ENCODE data around the gene CETN2.

CETN2 gene

DNA sequence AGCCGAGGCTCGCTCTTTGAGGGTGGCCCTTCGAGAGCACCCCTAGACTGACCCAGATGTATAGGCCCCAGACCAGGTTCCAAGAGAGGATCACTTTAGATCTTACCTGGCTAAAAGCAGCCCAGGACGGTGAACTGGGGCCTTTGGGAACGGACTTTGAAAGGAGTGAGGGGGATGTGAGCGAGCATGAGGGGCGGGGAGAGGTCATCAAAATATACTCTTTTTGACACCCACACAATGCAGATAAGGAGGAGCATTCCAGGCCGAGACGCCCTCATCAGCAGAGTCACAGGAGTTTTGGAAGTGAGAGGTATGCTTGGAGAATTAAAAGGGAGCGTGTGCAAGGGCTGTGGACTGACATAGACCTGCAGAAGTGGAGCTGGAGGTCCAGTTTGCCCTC lies 834 bp upstream of the CETN2 start:
- DNase-seq (ENCODE audit: low read depth, low spot score): no peak
- peaks cover 27% of the 10 kb centered on the region for H3K36me3 ChIP-seq (ENCODE audit: insufficient read depth, insufficient read length, low read length)
- H3K4me3 ChIP-seq (ENCODE audit: insufficient read length, low read depth): peak overlapping the region; percentile 75
- no peaks in the 10 kb centered on the region for H3K9me3 ChIP-seq (ENCODE audit: insufficient read depth, low read length)
- H3K4me1 ChIP-seq (ENCODE audit: insufficient read depth, insufficient read length): no peaks in the 10 kb centered on the region
- no peak for TF ChIP-seq YY1 (IDR thresholded peaks at IDR 0.05; ENCODE audit: insufficient read depth, insufficient read length)
- no peak for TF ChIP-seq ZNF274 (IDR thresholded peaks at IDR 0.05; ENCODE audit: low read depth, low read length)
- no peak for TF ChIP-seq SUZ12 (IDR thresholded peaks at IDR 0.05; ENCODE audit: extremely low read depth, insufficient read depth, insufficient read length)
- H3K27me3 ChIP-seq (ENCODE audit: insufficient read depth, insufficient read length): no peaks in the 10 kb centered on the region
- H3K9ac ChIP-seq (ENCODE audit: insufficient read length, low read depth): peak overlapping the region; percentile 85

GRCh38 chrX:152824841-152825374 lies 5.6 kb downstream of the CETN2 start:
- Histone ChIP-seq H3K4me1 (ENCODE audit: insufficient read depth, insufficient read length) (no peaks in the 10 kb centered on the region), H3K36me3 (ENCODE audit: insufficient read depth, insufficient read length, low read length) (peaks cover 13% of the 10 kb centered on the region), H3K9ac (ENCODE audit: insufficient read length, low read depth) (no peak overlapping the region), H3K4me3 (ENCODE audit: insufficient read length, low read depth) (no peak overlapping the region), H3K27me3 (ENCODE audit: insufficient read depth, insufficient read length) (no peaks in the 10 kb centered on the region), H3K9me3 (ENCODE audit: insufficient read depth, low read length) (no peaks in the 10 kb centered on the region)
- no peak for DNase-seq (ENCODE audit: low read depth, low spot score)
- no peak for TF ChIP-seq SUZ12 (IDR thresholded peaks at IDR 0.05; ENCODE audit: extremely low read depth, insufficient read depth, insufficient read length)
- TF ChIP-seq ZNF274 (IDR thresholded peaks at IDR 0.05; ENCODE audit: low read depth, low read length): no peak
- no peak for TF ChIP-seq YY1 (IDR thresholded peaks at IDR 0.05; ENCODE audit: insufficient read depth, insufficient read length)

- no peak overlapping the region for H3K4me3 ChIP-seq (ENCODE audit: insufficient read length, low read depth)
- H3K9me3 ChIP-seq (ENCODE audit: insufficient read depth, low read length): no peaks in the 10 kb centered on the region
- no peaks in the 10 kb centered on the region for H3K4me1 ChIP-seq (ENCODE audit: insufficient read depth, insufficient read length)
- no peak overlapping the region for H3K9ac ChIP-seq (ENCODE audit: insufficient read length, low read depth)
- DNase-seq (ENCODE audit: low read depth, low spot score): no peak
- H3K36me3 ChIP-seq (ENCODE audit: insufficient read depth, insufficient read length, low read length): peaks cover 9% of the 10 kb centered on the region
- TF ChIP-seq ZNF274 (IDR thresholded peaks at IDR 0.05; ENCODE audit: low read depth, low read length) (no peak), YY1 (IDR thresholded peaks at IDR 0.05; ENCODE audit: insufficient read depth, insufficient read length) (no peak), SUZ12 (IDR thresholded peaks at IDR 0.05; ENCODE audit: extremely low read depth, insufficient read depth, insufficient read length) (no peak)
- H3K27me3 ChIP-seq (ENCODE audit: insufficient read depth, insufficient read length): no peaks in the 10 kb centered on the region
Observed at GRCh38 chrX:152823657-152824056, 6.9 kb downstream of the CETN2 start.

DNA sequence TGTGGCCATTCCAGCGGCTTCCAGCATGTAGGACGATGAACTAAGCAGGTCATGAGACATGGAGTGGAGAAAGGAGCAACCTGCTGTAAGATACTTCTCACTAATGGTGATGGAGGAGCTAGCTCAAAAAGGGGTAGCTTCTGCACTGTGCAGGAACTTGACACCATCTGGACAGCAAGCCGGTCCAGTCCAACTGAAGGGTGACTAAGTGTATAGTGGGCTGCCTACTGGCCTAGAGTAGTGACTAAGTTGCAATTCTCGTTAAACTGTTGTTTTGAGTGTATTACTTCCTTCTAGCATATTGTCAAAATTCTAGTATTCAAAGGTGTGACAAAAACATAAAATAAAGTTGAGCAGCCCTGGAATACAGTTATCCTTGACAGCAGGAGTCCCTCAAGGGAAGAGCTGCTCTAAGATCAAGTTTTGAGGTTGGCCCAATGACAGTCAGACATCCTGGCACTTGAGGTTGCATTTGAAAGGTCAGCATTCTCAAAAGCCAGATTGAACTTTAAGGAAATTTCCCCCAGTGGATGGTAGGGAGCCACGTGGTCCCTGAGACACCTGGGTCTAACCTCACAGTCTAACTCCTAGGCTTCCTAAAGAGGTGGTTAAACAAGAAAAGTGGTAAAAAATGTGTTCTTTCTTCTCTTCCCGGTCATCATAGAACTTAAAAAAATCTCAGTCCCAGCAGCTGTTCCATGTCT lies 8.0 kb downstream of the CETN2 start:
- H3K4me3 ChIP-seq (ENCODE audit: insufficient read length, low read depth): no peak overlapping the region
- H3K9me3 ChIP-seq (ENCODE audit: insufficient read depth, low read length): no peaks in the 10 kb centered on the region
- no peaks in the 10 kb centered on the region for H3K27me3 ChIP-seq (ENCODE audit: insufficient read depth, insufficient read length)
- H3K36me3 ChIP-seq (ENCODE audit: insufficient read depth, insufficient read length, low read length): peaks cover 3% of the 10 kb centered on the region
- TF ChIP-seq YY1 (IDR thresholded peaks at IDR 0.05; ENCODE audit: insufficient read depth, insufficient read length): no peak
- TF ChIP-seq ZNF274 (IDR thresholded peaks at IDR 0.05; ENCODE audit: low read depth, low read length): no peak
- no peak for TF ChIP-seq SUZ12 (IDR thresholded peaks at IDR 0.05; ENCODE audit: extremely low read depth, insufficient read depth, insufficient read length)
- no peak overlapping the region for H3K9ac ChIP-seq (ENCODE audit: insufficient read length, low read depth)
- DNase-seq (ENCODE audit: low read depth, low spot score): no peak
- no peaks in the 10 kb centered on the region for H3K4me1 ChIP-seq (ENCODE audit: insufficient read depth, insufficient read length)

- TF ChIP-seq ZNF274 (IDR thresholded peaks at IDR 0.05; ENCODE audit: low read depth, low read length): no peak
- TF ChIP-seq YY1 (IDR thresholded peaks at IDR 0.05; ENCODE audit: insufficient read depth, insufficient read length): no peak
- no peak for TF ChIP-seq SUZ12 (IDR thresholded peaks at IDR 0.05; ENCODE audit: extremely low read depth, insufficient read depth, insufficient read length)
- Histone ChIP-seq H3K4me1 (ENCODE audit: insufficient read depth, insufficient read length) (no peaks in the 10 kb centered on the region), H3K36me3 (ENCODE audit: insufficient read depth, insufficient read length, low read length) (no peaks in the 10 kb centered on the region), H3K4me3 (ENCODE audit: insufficient read length, low read depth) (no peak overlapping the region), H3K27me3 (ENCODE audit: insufficient read depth, insufficient read length) (no peaks in the 10 kb centered on the region), H3K9ac (ENCODE audit: insufficient read length, low read depth) (no peak overlapping the region), H3K9me3 (ENCODE audit: insufficient read depth, low read length) (no peaks in the 10 kb centered on the region)
- DNase-seq (ENCODE audit: low read depth, low spot score): peak; percentile 20
Observed at GRCh38 chrX:152821145-152821765, 9.3 kb downstream of the CETN2 start.

GRCh38 chrX:152819732-152820131 lies 10.8 kb downstream of the CETN2 start:
- H3K4me3 ChIP-seq (ENCODE audit: insufficient read length, low read depth): no peak overlapping the region
- H3K36me3 ChIP-seq (ENCODE audit: insufficient read depth, insufficient read length, low read length): no peaks in the 10 kb centered on the region
- no peaks in the 10 kb centered on the region for H3K9me3 ChIP-seq (ENCODE audit: insufficient read depth, low read length)
- DNase-seq (ENCODE audit: low read depth, low spot score): no peak
- TF ChIP-seq SUZ12 (IDR thresholded peaks at IDR 0.05; ENCODE audit: extremely low read depth, insufficient read depth, insufficient read length) (no peak), ZNF274 (IDR thresholded peaks at IDR 0.05; ENCODE audit: low read depth, low read length) (no peak), YY1 (IDR thresholded peaks at IDR 0.05; ENCODE audit: insufficient read depth, insufficient read length) (no peak)
- H3K4me1 ChIP-seq (ENCODE audit: insufficient read depth, insufficient read length): no peaks in the 10 kb centered on the region
- H3K9ac ChIP-seq (ENCODE audit: insufficient read length, low read depth): no peak overlapping the region
- no peaks in the 10 kb centered on the region for H3K27me3 ChIP-seq (ENCODE audit: insufficient read depth, insufficient read length)

GRCh38 chrX:152819266-152819665 lies 11.3 kb downstream of the CETN2 start:
- H3K4me3 ChIP-seq (ENCODE audit: insufficient read length, low read depth): no peak overlapping the region
- H3K27me3 ChIP-seq (ENCODE audit: insufficient read depth, insufficient read length): no peaks in the 10 kb centered on the region
- no peak overlapping the region for H3K9ac ChIP-seq (ENCODE audit: insufficient read length, low read depth)
- TF ChIP-seq YY1 (IDR thresholded peaks at IDR 0.05; ENCODE audit: insufficient read depth, insufficient read length) (no peak), ZNF274 (IDR thresholded peaks at IDR 0.05; ENCODE audit: low read depth, low read length) (no peak), SUZ12 (IDR thresholded peaks at IDR 0.05; ENCODE audit: extremely low read depth, insufficient read depth, insufficient read length) (no peak)
- no peaks in the 10 kb centered on the region for H3K36me3 ChIP-seq (ENCODE audit: insufficient read depth, insufficient read length, low read length)
- no peaks in the 10 kb centered on the region for H3K4me1 ChIP-seq (ENCODE audit: insufficient read depth, insufficient read length)
- DNase-seq (ENCODE audit: low read depth, low spot score): no peak
- H3K9me3 ChIP-seq (ENCODE audit: insufficient read depth, low read length): no peaks in the 10 kb centered on the region

Data from NT2/D1 (cell line).